ENCODE measurements around the gene CNTN4. TPM values are rescaled to one million over a fixed set of nuclear protein-coding genes. Genes with fewer than 3 reads are reported as not detected.

The CNTN4 gene
- total RNA-seq, 1 experiment from 2014 or later = not detected

DNA sequence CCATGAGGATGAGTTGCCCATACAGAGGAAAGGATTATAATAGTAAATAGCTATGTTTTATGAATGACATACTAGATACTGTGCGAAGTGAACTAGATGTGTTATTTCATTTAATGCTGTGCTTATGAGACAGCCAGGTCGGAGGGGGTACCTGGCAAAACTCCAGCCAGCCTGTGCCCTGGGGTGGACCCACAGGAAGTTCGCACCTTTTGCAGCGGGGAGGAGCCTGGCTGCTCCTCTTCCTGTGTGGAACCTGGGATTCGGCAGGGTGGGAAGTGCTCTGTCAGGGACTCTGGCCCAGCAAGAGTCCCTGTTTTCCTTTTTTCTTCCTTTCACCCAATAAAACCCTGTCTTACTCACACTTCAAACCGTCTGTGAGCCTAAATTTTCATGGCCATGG is 559.3 kb downstream of the CNTN4 start:
- ChIA-PET CTCF (no interaction called here), POLR2A (no interaction called here)
- no peak for DNase-seq (ENCODE audit: low spot score)
- peaks cover 10% of the 10 kb centered on the region for H3K27me3 Mint-ChIP-seq (ENCODE audit: low read depth)
- no peak overlapping the region for H3K27ac Mint-ChIP-seq
- no peak overlapping the region for H3K4me3 Mint-ChIP-seq
- no peaks in the 10 kb centered on the region for H3K4me1 Mint-ChIP-seq
- H3K9me3 Mint-ChIP-seq = peaks cover 85% of the 10 kb centered on the region
- TF ChIP-seq OVOL2 (CRISPR knock-in tag; IDR thresholded peaks at IDR 0.05; ENCODE audit: borderline replicate concordance) = no peak
- TF ChIP-seq, protein P1, sequence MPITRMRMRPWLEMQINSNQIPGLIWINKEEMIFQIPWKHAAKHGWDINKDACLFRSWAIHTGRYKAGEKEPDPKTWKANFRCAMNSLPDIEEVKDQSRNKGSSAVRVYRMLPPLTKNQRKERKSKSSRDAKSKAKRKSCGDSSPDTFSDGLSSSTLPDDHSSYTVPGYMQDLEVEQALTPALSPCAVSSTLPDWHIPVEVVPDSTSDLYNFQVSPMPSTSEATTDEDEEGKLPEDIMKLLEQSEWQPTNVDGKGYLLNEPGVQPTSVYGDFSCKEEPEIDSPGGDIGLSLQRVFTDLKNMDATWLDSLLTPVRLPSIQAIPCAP (CRISPR knock-in tag; IDR thresholded peaks at IDR 0.05) = no peak
- TF ChIP-seq, protein P2, sequence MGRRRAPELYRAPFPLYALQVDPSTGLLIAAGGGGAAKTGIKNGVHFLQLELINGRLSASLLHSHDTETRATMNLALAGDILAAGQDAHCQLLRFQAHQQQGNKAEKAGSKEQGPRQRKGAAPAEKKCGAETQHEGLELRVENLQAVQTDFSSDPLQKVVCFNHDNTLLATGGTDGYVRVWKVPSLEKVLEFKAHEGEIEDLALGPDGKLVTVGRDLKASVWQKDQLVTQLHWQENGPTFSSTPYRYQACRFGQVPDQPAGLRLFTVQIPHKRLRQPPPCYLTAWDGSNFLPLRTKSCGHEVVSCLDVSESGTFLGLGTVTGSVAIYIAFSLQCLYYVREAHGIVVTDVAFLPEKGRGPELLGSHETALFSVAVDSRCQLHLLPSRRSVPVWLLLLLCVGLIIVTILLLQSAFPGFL (CRISPR knock-in tag; IDR thresholded peaks at IDR 0.05; ENCODE audit: borderline replicate concordance) = no peak
- no peak for TF ChIP-seq NFE2L1 (CRISPR knock-in tag; IDR thresholded peaks at IDR 0.05)
- TF ChIP-seq, protein P3, sequence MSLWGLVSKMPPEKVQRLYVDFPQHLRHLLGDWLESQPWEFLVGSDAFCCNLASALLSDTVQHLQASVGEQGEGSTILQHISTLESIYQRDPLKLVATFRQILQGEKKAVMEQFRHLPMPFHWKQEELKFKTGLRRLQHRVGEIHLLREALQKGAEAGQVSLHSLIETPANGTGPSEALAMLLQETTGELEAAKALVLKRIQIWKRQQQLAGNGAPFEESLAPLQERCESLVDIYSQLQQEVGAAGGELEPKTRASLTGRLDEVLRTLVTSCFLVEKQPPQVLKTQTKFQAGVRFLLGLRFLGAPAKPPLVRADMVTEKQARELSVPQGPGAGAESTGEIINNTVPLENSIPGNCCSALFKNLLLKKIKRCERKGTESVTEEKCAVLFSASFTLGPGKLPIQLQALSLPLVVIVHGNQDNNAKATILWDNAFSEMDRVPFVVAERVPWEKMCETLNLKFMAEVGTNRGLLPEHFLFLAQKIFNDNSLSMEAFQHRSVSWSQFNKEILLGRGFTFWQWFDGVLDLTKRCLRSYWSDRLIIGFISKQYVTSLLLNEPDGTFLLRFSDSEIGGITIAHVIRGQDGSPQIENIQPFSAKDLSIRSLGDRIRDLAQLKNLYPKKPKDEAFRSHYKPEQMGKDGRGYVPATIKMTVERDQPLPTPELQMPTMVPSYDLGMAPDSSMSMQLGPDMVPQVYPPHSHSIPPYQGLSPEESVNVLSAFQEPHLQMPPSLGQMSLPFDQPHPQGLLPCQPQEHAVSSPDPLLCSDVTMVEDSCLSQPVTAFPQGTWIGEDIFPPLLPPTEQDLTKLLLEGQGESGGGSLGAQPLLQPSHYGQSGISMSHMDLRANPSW (CRISPR knock-in tag; conservative IDR thresholded peaks at IDR 0.05; ENCODE audit: low read depth) = no peak
- TF ChIP-seq, protein P4, sequence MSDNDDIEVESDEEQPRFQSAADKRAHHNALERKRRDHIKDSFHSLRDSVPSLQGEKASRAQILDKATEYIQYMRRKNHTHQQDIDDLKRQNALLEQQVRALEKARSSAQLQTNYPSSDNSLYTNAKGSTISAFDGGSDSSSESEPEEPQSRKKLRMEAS (CRISPR knock-in tag; IDR thresholded peaks at IDR 0.05) = no peak
- TF ChIP-seq, protein P5, sequence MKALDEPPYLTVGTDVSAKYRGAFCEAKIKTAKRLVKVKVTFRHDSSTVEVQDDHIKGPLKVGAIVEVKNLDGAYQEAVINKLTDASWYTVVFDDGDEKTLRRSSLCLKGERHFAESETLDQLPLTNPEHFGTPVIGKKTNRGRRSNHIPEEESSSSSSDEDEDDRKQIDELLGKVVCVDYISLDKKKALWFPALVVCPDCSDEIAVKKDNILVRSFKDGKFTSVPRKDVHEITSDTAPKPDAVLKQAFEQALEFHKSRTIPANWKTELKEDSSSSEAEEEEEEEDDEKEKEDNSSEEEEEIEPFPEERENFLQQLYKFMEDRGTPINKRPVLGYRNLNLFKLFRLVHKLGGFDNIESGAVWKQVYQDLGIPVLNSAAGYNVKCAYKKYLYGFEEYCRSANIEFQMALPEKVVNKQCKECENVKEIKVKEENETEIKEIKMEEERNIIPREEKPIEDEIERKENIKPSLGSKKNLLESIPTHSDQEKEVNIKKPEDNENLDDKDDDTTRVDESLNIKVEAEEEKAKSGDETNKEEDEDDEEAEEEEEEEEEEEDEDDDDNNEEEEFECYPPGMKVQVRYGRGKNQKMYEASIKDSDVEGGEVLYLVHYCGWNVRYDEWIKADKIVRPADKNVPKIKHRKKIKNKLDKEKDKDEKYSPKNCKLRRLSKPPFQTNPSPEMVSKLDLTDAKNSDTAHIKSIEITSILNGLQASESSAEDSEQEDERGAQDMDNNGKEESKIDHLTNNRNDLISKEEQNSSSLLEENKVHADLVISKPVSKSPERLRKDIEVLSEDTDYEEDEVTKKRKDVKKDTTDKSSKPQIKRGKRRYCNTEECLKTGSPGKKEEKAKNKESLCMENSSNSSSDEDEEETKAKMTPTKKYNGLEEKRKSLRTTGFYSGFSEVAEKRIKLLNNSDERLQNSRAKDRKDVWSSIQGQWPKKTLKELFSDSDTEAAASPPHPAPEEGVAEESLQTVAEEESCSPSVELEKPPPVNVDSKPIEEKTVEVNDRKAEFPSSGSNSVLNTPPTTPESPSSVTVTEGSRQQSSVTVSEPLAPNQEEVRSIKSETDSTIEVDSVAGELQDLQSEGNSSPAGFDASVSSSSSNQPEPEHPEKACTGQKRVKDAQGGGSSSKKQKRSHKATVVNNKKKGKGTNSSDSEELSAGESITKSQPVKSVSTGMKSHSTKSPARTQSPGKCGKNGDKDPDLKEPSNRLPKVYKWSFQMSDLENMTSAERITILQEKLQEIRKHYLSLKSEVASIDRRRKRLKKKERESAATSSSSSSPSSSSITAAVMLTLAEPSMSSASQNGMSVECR (CRISPR knock-in tag; IDR thresholded peaks at IDR 0.05; ENCODE audit: borderline replicate concordance) = no peak
- TF ChIP-seq, protein P6, sequence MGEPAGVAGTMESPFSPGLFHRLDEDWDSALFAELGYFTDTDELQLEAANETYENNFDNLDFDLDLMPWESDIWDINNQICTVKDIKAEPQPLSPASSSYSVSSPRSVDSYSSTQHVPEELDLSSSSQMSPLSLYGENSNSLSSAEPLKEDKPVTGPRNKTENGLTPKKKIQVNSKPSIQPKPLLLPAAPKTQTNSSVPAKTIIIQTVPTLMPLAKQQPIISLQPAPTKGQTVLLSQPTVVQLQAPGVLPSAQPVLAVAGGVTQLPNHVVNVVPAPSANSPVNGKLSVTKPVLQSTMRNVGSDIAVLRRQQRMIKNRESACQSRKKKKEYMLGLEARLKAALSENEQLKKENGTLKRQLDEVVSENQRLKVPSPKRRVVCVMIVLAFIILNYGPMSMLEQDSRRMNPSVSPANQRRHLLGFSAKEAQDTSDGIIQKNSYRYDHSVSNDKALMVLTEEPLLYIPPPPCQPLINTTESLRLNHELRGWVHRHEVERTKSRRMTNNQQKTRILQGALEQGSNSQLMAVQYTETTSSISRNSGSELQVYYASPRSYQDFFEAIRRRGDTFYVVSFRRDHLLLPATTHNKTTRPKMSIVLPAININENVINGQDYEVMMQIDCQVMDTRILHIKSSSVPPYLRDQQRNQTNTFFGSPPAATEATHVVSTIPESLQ (CRISPR knock-in tag; IDR thresholded peaks at IDR 0.05) = no peak
- TF ChIP-seq ZNF671 (CRISPR knock-in tag; IDR thresholded peaks at IDR 0.05) = no peak
- no peak for TF ChIP-seq NFYB (CRISPR knock-in tag; conservative IDR thresholded peaks at IDR 0.05; ENCODE audit: low read depth)
- TF ChIP-seq, protein P7, sequence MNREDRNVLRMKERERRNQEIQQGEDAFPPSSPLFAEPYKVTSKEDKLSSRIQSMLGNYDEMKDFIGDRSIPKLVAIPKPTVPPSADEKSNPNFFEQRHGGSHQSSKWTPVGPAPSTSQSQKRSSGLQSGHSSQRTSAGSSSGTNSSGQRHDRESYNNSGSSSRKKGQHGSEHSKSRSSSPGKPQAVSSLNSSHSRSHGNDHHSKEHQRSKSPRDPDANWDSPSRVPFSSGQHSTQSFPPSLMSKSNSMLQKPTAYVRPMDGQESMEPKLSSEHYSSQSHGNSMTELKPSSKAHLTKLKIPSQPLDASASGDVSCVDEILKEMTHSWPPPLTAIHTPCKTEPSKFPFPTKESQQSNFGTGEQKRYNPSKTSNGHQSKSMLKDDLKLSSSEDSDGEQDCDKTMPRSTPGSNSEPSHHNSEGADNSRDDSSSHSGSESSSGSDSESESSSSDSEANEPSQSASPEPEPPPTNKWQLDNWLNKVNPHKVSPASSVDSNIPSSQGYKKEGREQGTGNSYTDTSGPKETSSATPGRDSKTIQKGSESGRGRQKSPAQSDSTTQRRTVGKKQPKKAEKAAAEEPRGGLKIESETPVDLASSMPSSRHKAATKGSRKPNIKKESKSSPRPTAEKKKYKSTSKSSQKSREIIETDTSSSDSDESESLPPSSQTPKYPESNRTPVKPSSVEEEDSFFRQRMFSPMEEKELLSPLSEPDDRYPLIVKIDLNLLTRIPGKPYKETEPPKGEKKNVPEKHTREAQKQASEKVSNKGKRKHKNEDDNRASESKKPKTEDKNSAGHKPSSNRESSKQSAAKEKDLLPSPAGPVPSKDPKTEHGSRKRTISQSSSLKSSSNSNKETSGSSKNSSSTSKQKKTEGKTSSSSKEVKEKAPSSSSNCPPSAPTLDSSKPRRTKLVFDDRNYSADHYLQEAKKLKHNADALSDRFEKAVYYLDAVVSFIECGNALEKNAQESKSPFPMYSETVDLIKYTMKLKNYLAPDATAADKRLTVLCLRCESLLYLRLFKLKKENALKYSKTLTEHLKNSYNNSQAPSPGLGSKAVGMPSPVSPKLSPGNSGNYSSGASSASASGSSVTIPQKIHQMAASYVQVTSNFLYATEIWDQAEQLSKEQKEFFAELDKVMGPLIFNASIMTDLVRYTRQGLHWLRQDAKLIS (CRISPR knock-in tag; IDR thresholded peaks at IDR 0.05; ENCODE audit: borderline replicate concordance) = no peak
- no peak for TF ChIP-seq NFATC4 (CRISPR knock-in tag; IDR thresholded peaks at IDR 0.05)
- TF ChIP-seq, protein P8, sequence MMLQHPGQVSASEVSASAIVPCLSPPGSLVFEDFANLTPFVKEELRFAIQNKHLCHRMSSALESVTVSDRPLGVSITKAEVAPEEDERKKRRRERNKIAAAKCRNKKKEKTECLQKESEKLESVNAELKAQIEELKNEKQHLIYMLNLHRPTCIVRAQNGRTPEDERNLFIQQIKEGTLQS (CRISPR knock-in tag; conservative IDR thresholded peaks at IDR 0.05) = no peak
- TF ChIP-seq SMAD3 (CRISPR knock-in tag; IDR thresholded peaks at IDR 0.05; ENCODE audit: borderline replicate concordance) = no peak
- ATAC-seq = no peak
- H3K36me3 Mint-ChIP-seq = peaks cover 75% of the 10 kb centered on the region
